ENCODE measurements around the gene SELENON. TPM values are rescaled to one million over a fixed set of nuclear protein-coding genes. Genes with fewer than 3 reads are reported as not detected.

SELENON gene
- total RNA-seq, 1 donor from 2014 or later: 7.6 TPM

- intact Hi-C loops (cut with micrococcal nuclease): no loop called here
Observed at GRCh38 chr1:25770541-25771220, 29.3 kb upstream of the SELENON start.

GRCh38 chr1:25771221-25772114 is 28.5 kb upstream of the SELENON start:
- intact Hi-C loops (cut with micrococcal nuclease): no loop called here

GRCh38 chr1:25772164-25772563 is 27.8 kb upstream of the SELENON start:
- intact Hi-C loops (cut with micrococcal nuclease): no loop called here

GRCh38 chr1:25772692-25773245 is 27.2 kb upstream of the SELENON start:
- intact Hi-C loops (cut with micrococcal nuclease): no loop called here

- intact Hi-C loops (cut with micrococcal nuclease): loop anchor here (1.0 to 2.0 kb wide), 2 partner anchors 23 to 97 kb away; no protein-coding TSS in a partner anchor
Observed at GRCh38 chr1:25773441-25774125, 26.4 kb upstream of the SELENON start.

- intact Hi-C loops (cut with micrococcal nuclease): loop anchor here (1.0 to 2.0 kb wide), 2 partner anchors 22 to 98 kb away; no protein-coding TSS in a partner anchor
Observed at GRCh38 chr1:25774206-25774803, 25.7 kb upstream of the SELENON start.

GRCh38 chr1:25774921-25775771 is 24.8 kb upstream of the SELENON start:
- intact Hi-C loops (cut with micrococcal nuclease): loop anchor here (1.0 to 2.0 kb wide), 2 partner anchors 22 to 99 kb away; no protein-coding TSS in a partner anchor

GRCh38 chr1:25779388-25779787 is 20.6 kb upstream of the SELENON start:
- intact Hi-C loops (cut with micrococcal nuclease): no loop called here

GRCh38 chr1:25779894-25780293 is 20.1 kb upstream of the SELENON start:
- intact Hi-C loops (cut with micrococcal nuclease): no loop called here

- intact Hi-C loops (cut with micrococcal nuclease): no loop called here
Observed at GRCh38 chr1:25780318-25781129, 19.5 kb upstream of the SELENON start.

GRCh38 chr1:25781130-25781433 is 18.9 kb upstream of the SELENON start:
- intact Hi-C loops (cut with micrococcal nuclease): no loop called here

GRCh38 chr1:25782608-25783201 is 17.3 kb upstream of the SELENON start:
- intact Hi-C loops (cut with micrococcal nuclease): no loop called here

- intact Hi-C loops (cut with micrococcal nuclease): no loop called here
Observed at GRCh38 chr1:25784575-25785051, 15.4 kb upstream of the SELENON start.

- intact Hi-C loops (cut with micrococcal nuclease): no loop called here
Observed at GRCh38 chr1:25785333-25786067, 14.5 kb upstream of the SELENON start.

GRCh38 chr1:25786887-25787759 is 12.9 kb upstream of the SELENON start:
- intact Hi-C loops (cut with micrococcal nuclease): no loop called here

GRCh38 chr1:25787760-25788166 is 12.2 kb upstream of the SELENON start:
- intact Hi-C loops (cut with micrococcal nuclease): no loop called here

GRCh38 chr1:25790472-25790871 is 9.5 kb upstream of the SELENON start:
- intact Hi-C loops (cut with micrococcal nuclease): no loop called here
